ENCODE results near the gene SH3BP4. TPM values are rescaled to one million over a fixed set of nuclear protein-coding genes. Genes with fewer than 3 reads are reported as not detected.

SH3BP4 gene
- total RNA-seq, 1 donor from 2014 or later, result 53.4 TPM

DNA sequence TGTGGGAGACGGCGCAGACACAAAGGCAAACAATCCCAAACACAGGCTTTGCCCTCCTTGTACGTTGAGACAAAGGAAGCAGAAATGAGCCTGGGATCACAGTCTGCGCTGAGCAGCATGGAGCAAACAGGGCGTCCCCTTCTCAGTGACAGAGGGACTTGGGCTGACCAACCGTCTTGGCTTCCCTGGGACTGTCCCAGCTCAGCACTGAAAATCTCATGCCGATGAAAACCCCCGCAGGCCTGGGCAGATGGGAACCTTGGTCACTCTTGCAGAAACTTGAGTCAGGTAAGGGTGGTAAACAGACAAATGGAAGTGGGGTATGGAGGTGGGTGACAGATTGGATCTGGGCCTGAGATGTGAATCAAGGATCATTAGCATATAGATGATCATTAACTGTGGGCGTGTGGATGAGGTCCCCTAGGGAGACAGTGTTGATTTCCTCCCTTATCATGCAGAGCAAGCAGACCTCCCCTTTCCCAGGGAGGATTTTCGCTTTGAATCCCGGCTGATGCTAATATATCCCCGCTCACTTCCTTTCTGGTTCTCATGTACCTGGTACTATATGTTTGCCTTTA is 19.1 kb upstream of the SH3BP4 start:
- DNase-seq (ENCODE audit: low spot score), result peak; percentile 73
- H3K36me3 ChIP-seq, result no peaks in the 10 kb centered on the region
- H3K27me3 Mint-ChIP-seq (ENCODE audit: insufficient read depth, low read depth), result peaks cover 13% of the 10 kb centered on the region

DNA sequence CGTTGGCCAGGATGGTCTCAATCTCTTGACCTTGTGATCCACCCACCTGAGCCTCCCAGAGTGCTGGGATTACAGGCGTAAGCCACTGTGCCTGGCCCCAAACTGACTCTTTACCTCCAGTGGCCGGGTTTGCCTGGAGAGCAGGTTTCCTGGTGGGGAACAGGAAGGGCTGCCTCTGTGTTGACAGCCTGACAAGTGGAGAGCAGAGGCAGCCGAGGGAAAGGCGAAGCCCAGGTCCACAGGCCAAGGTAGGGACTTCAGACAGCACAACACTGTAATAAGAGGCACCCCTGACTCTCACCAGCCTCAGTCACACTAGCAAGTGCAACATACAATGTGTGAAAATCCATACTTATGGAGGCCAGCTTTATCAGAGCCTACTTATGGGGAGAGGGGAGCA is 16.5 kb upstream of the SH3BP4 start:
- Histone ChIP-seq H3K27me3 (no peaks in the 10 kb centered on the region), H3K4me1 (peaks cover 14% of the 10 kb centered on the region), H3K36me3 (no peaks in the 10 kb centered on the region), H3K9me3 (ENCODE audit: low read depth) (no peaks in the 10 kb centered on the region), H3K4me3 (no peak overlapping the region), H3K27ac (no peak overlapping the region), H3K4me2 (no peak overlapping the region), H3K79me2 (ENCODE audit: low read depth) (no peaks in the 10 kb centered on the region), H3F3A (ENCODE audit: low read depth) (peaks cover 27% of the 10 kb centered on the region), H3K9ac (no peak overlapping the region), H2AFZ (replicated peaks) (no peak overlapping the region), H4K20me1 (ENCODE audit: low read depth) (no peaks in the 10 kb centered on the region)
- Mint-ChIP-seq H3K27ac (no peak overlapping the region), H3K36me3 (no peaks in the 10 kb centered on the region), H3K27me3 (ENCODE audit: insufficient read depth, low read depth) (peaks cover 10% of the 10 kb centered on the region), H3K9me3 (no peaks in the 10 kb centered on the region), H3K4me1 (peaks cover 24% of the 10 kb centered on the region), H3K4me3 (no peak overlapping the region)
- no peak for DNase-seq (ENCODE audit: low spot score)
- TF ChIP-seq EZH2phosphoT487 (IDR thresholded peaks at IDR 0.05) (no peak), EZH2 (IDR thresholded peaks at IDR 0.05) (no peak)
- TF ChIP-seq, protein P1, sequence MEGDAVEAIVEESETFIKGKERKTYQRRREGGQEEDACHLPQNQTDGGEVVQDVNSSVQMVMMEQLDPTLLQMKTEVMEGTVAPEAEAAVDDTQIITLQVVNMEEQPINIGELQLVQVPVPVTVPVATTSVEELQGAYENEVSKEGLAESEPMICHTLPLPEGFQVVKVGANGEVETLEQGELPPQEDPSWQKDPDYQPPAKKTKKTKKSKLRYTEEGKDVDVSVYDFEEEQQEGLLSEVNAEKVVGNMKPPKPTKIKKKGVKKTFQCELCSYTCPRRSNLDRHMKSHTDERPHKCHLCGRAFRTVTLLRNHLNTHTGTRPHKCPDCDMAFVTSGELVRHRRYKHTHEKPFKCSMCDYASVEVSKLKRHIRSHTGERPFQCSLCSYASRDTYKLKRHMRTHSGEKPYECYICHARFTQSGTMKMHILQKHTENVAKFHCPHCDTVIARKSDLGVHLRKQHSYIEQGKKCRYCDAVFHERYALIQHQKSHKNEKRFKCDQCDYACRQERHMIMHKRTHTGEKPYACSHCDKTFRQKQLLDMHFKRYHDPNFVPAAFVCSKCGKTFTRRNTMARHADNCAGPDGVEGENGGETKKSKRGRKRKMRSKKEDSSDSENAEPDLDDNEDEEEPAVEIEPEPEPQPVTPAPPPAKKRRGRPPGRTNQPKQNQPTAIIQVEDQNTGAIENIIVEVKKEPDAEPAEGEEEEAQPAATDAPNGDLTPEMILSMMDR (IDR thresholded peaks at IDR 0.05), result no peak

More for the DNA sequence above, 19.1 kb upstream of the SH3BP4 start:
- no peak overlapping the region for H3K4me3 ChIP-seq
- H3F3A ChIP-seq (ENCODE audit: low read depth), result peaks cover 27% of the 10 kb centered on the region
- no peak overlapping the region for H3K27ac ChIP-seq
- Mint-ChIP-seq H3K36me3 (no peaks in the 10 kb centered on the region), H3K4me3 (no peak overlapping the region), H3K4me1 (peaks cover 18% of the 10 kb centered on the region), H3K9me3 (peaks cover 2% of the 10 kb centered on the region), H3K27ac (peak overlapping the region; percentile 72)
- no peak overlapping the region for H3K9ac ChIP-seq
- no peaks in the 10 kb centered on the region for H4K20me1 ChIP-seq (ENCODE audit: low read depth)
- peaks cover 14% of the 10 kb centered on the region for H3K4me1 ChIP-seq
- peak overlapping the region; percentile 43 for H3K4me2 ChIP-seq
- no peak overlapping the region for H2AFZ ChIP-seq (replicated peaks)
- no peak for TF ChIP-seq EZH2 (IDR thresholded peaks at IDR 0.05)
- no peaks in the 10 kb centered on the region for H3K27me3 ChIP-seq
- H3K9me3 ChIP-seq (ENCODE audit: low read depth), result no peaks in the 10 kb centered on the region
- no peaks in the 10 kb centered on the region for H3K79me2 ChIP-seq (ENCODE audit: low read depth)

GRCh38 chr2:234939576-234939975 is 12.2 kb upstream of the SH3BP4 start:
- peaks cover 11% of the 10 kb centered on the region for H3K9me3 Mint-ChIP-seq
- H3K4me3 ChIP-seq, result no peak overlapping the region
- no peak overlapping the region for H2AFZ ChIP-seq (replicated peaks)
- DNase-seq (ENCODE audit: low spot score), result no peak
- no peak overlapping the region for H3K27ac ChIP-seq
- no peaks in the 10 kb centered on the region for H3K79me2 ChIP-seq (ENCODE audit: low read depth)
- no peaks in the 10 kb centered on the region for H3K36me3 Mint-ChIP-seq
- no peak overlapping the region for H3K4me2 ChIP-seq
- no peaks in the 10 kb centered on the region for H3F3A ChIP-seq (ENCODE audit: low read depth)
- no peaks in the 10 kb centered on the region for H3K36me3 ChIP-seq
- H3K9ac ChIP-seq, result no peak overlapping the region
- no peak overlapping the region for H3K27ac Mint-ChIP-seq
- peaks cover 8% of the 10 kb centered on the region for H3K4me1 ChIP-seq
- H3K4me1 Mint-ChIP-seq, result peaks cover 13% of the 10 kb centered on the region
- no peaks in the 10 kb centered on the region for H4K20me1 ChIP-seq (ENCODE audit: low read depth)
- H3K9me3 ChIP-seq (ENCODE audit: low read depth), result peaks cover 8% of the 10 kb centered on the region
- no peak overlapping the region for H3K4me3 Mint-ChIP-seq
- H3K27me3 ChIP-seq, result no peaks in the 10 kb centered on the region
- peaks cover 7% of the 10 kb centered on the region for H3K27me3 Mint-ChIP-seq (ENCODE audit: insufficient read depth, low read depth)
- TF ChIP-seq EZH2phosphoT487 (IDR thresholded peaks at IDR 0.05) (no peak), EZH2 (IDR thresholded peaks at IDR 0.05) (no peak)
- TF ChIP-seq, protein P1 (IDR thresholded peaks at IDR 0.05), result no peak

DNA sequence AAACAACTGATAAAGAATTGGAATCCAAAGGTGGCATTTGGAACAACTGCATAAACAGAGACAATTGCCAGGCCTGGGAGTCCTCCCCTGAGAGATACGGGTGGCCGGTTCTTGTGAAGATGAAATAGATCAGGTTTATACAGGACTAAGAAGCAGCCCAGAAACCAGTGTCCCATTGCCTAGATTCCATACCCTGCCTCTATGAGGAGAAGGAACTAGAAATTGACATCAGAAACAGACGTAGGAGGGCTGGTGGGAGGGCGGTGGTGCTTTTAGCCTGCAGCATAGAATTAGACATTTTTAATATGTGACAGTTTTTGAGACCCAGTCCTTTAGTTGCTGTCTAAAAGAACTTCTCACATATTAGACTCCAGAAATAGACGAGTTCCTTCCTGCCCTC is 11.8 kb upstream of the SH3BP4 start:
- no peak overlapping the region for H3K27ac ChIP-seq
- Mint-ChIP-seq H3K36me3 (no peaks in the 10 kb centered on the region), H3K4me3 (no peak overlapping the region), H3K9me3 (peaks cover 13% of the 10 kb centered on the region), H3K4me1 (peaks cover 13% of the 10 kb centered on the region), H3K27me3 (ENCODE audit: insufficient read depth, low read depth) (peaks cover 5% of the 10 kb centered on the region), H3K27ac (no peak overlapping the region)
- no peak overlapping the region for H2AFZ ChIP-seq (replicated peaks)
- no peaks in the 10 kb centered on the region for H3F3A ChIP-seq (ENCODE audit: low read depth)
- no peak for DNase-seq (ENCODE audit: low spot score)
- TF ChIP-seq, protein P1 (IDR thresholded peaks at IDR 0.05), result no peak
- TF ChIP-seq EZH2 (IDR thresholded peaks at IDR 0.05) (no peak), EZH2phosphoT487 (IDR thresholded peaks at IDR 0.05) (no peak)
- H3K27me3 ChIP-seq, result no peaks in the 10 kb centered on the region
- no peak overlapping the region for H3K4me3 ChIP-seq
- no peaks in the 10 kb centered on the region for H3K79me2 ChIP-seq (ENCODE audit: low read depth)
- H3K9me3 ChIP-seq (ENCODE audit: low read depth), result peaks cover 8% of the 10 kb centered on the region
- no peaks in the 10 kb centered on the region for H4K20me1 ChIP-seq (ENCODE audit: low read depth)
- H3K4me2 ChIP-seq, result no peak overlapping the region
- no peak overlapping the region for H3K9ac ChIP-seq
- H3K36me3 ChIP-seq, result no peaks in the 10 kb centered on the region
- H3K4me1 ChIP-seq, result peaks cover 8% of the 10 kb centered on the region

All from neural progenitor cell (in vitro differentiated cells).